Ovary (tissue), 9 donors: ENCODE results near the gene KCNK2. TPM values are rescaled to one million over a fixed set of nuclear protein-coding genes. Genes with fewer than 3 reads are reported as not detected.

Experiments used
- DNase-seq, 5 donors: peaks; one replicate each; pipeline ENCODE4 v3.0.0-alpha.2; 2019 to 2020
- H3K27ac ChIP-seq, 2 donors: fragments of 200-600 bp; one replicate each; pipeline versions ENCODE4 v1.5.1 to v1.8.0; 2019 to 2022
- H3K27me3 ChIP-seq: fragments of 200-600 bp; one replicate; pipeline ENCODE4 v1.8.0; 2022
- H3K36me3 ChIP-seq: fragments of 200-600 bp; sonication (generic); one replicate; pipeline ENCODE4 v1.5.1; 2019
- H3K4me1 ChIP-seq: one replicate; pipeline ENCODE4 v1.8.1; 2013; ENCODE audit warnings: mild to moderate bottlenecking, moderate library complexity; ENCODE audit not compliant: insufficient read depth
- H3K4me3 ChIP-seq: fragments of 200-600 bp; sonication (generic); one replicate; pipeline ENCODE4 v1.5.1; 2017
- H3K9me3 ChIP-seq, 2 donors: fragments of 200-600 bp in 1 of 2; sonication (generic) in 1 of 2; one replicate each; pipeline versions ENCODE4 v1.5.1 to v1.8.1; 2013 to 2019; ENCODE audit warnings: mild to moderate bottlenecking in 1 of 2, moderate library complexity in 1 of 2
- EP300 ChIP-seq: sonication (generic); formaldehyde crosslinking; IDR thresholded peaks from one replicate; pipeline ENCODE4 v1.6.1; 2017; ENCODE audit warnings: antibody characterized with exemption
- POLR2A ChIP-seq: fragments of 450-650 bp; IDR thresholded peaks from one replicate; pipeline ENCODE4 v1.6.1; 2017; ENCODE audit warnings: antibody characterized with exemption, mild to moderate bottlenecking, moderate library complexity
- WGBS, 3 donors: extraction: QIAGEN DNeasy Blood & Tissue Kit in 1 of 3; methylation state at CpG; one replicate each; pipeline versions ENCODE4 v1.1.5 to v1.1.7; 2013 to 2017; 5-methylcytosine and 5-hydroxymethylcytosine counted together
- intact Hi-C, 4 donors: fragments of 100-400 bp; cut with DNase I; formaldehyde crosslinking; loops; one replicate each; pipeline versions ENCODE4 v1.11.0 to v1.15.1; 2022 to 2023
- polyA plus RNA-seq, 2 donors: library from polyadenylated mRNA; stranded (reverse); fragments of 200-250 nt in 1 of 2; fragments of 350-450 nt in 1 of 2; fragmentation: Illumina TruSeq in 1 of 2; extraction: RNeasy Lipid Tissue Mini Kit (QIAGEN cat#74804) in 1 of 2; gene quantifications; one replicate each; pipeline ENCODE4 v1.2.3, GENCODE V29; 2013 to 2014
- total RNA-seq, 7 donors: library from RNA; depleted of rRNA in 2 of 7; stranded (reverse); fragments of >200 nt in 2 of 7; fragmentation: NEBNext Ultra II Directional in 3 of 7; extraction: Animal tissue kit (Norgen Biotek cat#: 25700) in 3 of 7; gene quantifications; one replicate each; pipeline versions ENCODE4 v1.1.0 to v1.2.4, GENCODE V29; 2016 to 2023
- TF ChIP-seq, protein P1 (sequence below), 3 donors: fragments of 450-650 bp in 2 of 3; fragments of 200-600 bp in 1 of 3; IDR thresholded peaks; one replicate each; pipeline versions ENCODE4 v1.5.1 to v1.8.0; 2016 to 2022; ENCODE audit warnings: antibody characterized with exemption in 3 of 3, mild to moderate bottlenecking in 1 of 3
- donor health status: DM: no; HTN: no; CAD: no; lungs with moderate emphysema.
- donor health status: DM: no; HTN: no; CAD: no.
- donor health status: Bipolar disorder and iron deficiency.
- donor health status: DM: yes; HTN: yes; CAD: no.
- donor health status: DM: no; HTN: no; CAD: no.
- donor health status: DM: yes; HTN: yes; CAD: no.

The KCNK2 gene
- total and polyA plus RNA-seq, 9 donors: 0.36 to 13.0 (median 1.6) TPM

DNA sequence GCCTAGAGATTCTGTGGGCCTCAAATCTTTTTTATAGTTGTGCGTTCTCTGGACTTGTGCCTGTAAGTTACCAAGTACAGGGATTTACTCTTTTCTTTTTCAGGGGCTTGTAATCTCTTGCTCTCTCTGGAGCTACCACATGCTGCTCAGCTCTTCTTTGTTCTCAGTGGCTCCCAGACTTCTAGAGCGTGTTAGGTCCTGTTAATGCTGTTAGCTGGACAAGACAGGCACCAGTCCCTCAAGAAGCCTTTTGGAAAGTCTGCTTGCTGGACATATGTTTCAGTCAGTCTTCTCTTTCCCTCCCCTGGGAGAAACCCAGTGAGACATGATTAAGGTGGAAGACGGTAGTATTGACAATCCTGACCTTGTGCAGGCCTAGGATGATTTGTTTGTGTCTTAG lies 29.4 kb downstream of the KCNK2 start:
- intact Hi-C loops: no loop called here
- WGBS, 3 donors: 70 to 82% (median 71%) methylated on average over 3 of the region's 3 CpGs
- H3K27me3 ChIP-seq: no peaks in the 10 kb centered on the region
- H3K9me3 ChIP-seq: no peaks in the 10 kb centered on the region
- no peak overlapping the region for H3K4me3 ChIP-seq
- no peak overlapping the region for H3K27ac ChIP-seq
- DNase-seq: no peak
- H3K4me1 ChIP-seq: no peaks in the 10 kb centered on the region
- no peak for TF ChIP-seq EP300
- no peak for TF ChIP-seq POLR2A
- TF ChIP-seq, protein P1, sequence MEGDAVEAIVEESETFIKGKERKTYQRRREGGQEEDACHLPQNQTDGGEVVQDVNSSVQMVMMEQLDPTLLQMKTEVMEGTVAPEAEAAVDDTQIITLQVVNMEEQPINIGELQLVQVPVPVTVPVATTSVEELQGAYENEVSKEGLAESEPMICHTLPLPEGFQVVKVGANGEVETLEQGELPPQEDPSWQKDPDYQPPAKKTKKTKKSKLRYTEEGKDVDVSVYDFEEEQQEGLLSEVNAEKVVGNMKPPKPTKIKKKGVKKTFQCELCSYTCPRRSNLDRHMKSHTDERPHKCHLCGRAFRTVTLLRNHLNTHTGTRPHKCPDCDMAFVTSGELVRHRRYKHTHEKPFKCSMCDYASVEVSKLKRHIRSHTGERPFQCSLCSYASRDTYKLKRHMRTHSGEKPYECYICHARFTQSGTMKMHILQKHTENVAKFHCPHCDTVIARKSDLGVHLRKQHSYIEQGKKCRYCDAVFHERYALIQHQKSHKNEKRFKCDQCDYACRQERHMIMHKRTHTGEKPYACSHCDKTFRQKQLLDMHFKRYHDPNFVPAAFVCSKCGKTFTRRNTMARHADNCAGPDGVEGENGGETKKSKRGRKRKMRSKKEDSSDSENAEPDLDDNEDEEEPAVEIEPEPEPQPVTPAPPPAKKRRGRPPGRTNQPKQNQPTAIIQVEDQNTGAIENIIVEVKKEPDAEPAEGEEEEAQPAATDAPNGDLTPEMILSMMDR (IDR thresholded peaks at IDR 0.05): no peak
- no peaks in the 10 kb centered on the region for H3K36me3 ChIP-seq

DNA sequence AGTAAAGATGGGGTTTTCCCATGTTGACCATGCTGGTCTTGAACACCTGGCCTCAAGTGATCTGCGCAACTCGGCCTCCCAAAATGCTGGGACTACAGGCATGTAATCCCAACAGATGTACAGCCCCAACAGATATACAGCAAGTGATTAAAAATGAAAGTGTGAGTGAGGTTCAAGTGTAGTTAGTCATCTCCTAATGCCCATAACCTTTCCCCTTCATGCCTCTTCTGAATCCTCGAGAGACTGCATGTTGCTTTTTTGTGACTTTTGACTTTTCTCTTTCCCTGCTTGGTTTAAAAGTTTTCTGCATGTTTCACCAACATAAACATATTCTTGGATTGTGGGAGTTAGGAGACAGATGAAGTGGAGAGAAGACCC lies 31.2 kb downstream of the KCNK2 start:
- H3K4me3 ChIP-seq: no peak overlapping the region
- no peaks in the 10 kb centered on the region for H3K4me1 ChIP-seq
- TF ChIP-seq, protein P1 (IDR thresholded peaks at IDR 0.05): no peak
- TF ChIP-seq POLR2A: no peak
- TF ChIP-seq EP300: no peak
- intact Hi-C loops: no loop called here
- DNase-seq: no peak
- no peaks in the 10 kb centered on the region for H3K27me3 ChIP-seq
- H3K36me3 ChIP-seq: no peaks in the 10 kb centered on the region
- WGBS, 3 donors: 77 to 87% (median 78%) methylated on average over 3 of the region's 3 CpGs
- no peaks in the 10 kb centered on the region for H3K9me3 ChIP-seq
- H3K27ac ChIP-seq: no peak overlapping the region

- no peaks in the 10 kb centered on the region for H3K4me1 ChIP-seq
- H3K9me3 ChIP-seq: no peaks in the 10 kb centered on the region
- H3K27ac ChIP-seq: no peak overlapping the region
- DNase-seq: no peak
- 74 to 80% (median 76%) methylated on average over 2 of the region's 2 CpGs for WGBS, 3 donors
- H3K4me3 ChIP-seq: no peak overlapping the region
- no peaks in the 10 kb centered on the region for H3K27me3 ChIP-seq
- TF ChIP-seq, protein P1 (IDR thresholded peaks at IDR 0.05): no peak
- TF ChIP-seq POLR2A: no peak
- TF ChIP-seq EP300: no peak
- H3K36me3 ChIP-seq: no peaks in the 10 kb centered on the region
- intact Hi-C loops: no loop called here
Observed at GRCh38 chr1:215114154-215114933, 31.8 kb downstream of the KCNK2 start.

DNA sequence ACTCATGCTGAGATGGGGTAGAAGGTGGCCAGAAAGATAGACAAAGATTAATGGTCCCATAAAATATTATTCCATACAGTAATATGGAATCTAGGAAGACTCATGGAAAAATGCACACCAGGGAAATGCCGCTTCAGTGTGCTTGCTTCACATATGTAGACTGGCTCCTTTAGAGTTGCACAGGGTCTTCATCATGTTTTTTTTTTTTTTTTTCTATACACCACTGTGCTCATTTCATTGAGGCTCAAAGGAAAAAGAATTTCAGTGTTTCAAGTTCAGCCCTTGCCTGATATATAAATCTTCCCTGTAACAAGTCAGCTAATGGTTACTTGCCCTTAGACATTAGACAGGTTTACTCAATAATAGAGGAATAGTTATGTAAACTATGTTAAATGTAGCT lies 33.2 kb downstream of the KCNK2 start:
- H3K4me3 ChIP-seq: no peak overlapping the region
- H3K27ac ChIP-seq: no peak overlapping the region
- TF ChIP-seq EP300: no peak
- H3K36me3 ChIP-seq: no peaks in the 10 kb centered on the region
- H3K27me3 ChIP-seq: no peaks in the 10 kb centered on the region
- H3K9me3 ChIP-seq: no peaks in the 10 kb centered on the region
- no peak for DNase-seq
- intact Hi-C loops: no loop called here
- WGBS, 3 donors: 93 to 100% (median 98%) methylated on average over 1 of the region's 1 CpG
- no peaks in the 10 kb centered on the region for H3K4me1 ChIP-seq

DNA sequence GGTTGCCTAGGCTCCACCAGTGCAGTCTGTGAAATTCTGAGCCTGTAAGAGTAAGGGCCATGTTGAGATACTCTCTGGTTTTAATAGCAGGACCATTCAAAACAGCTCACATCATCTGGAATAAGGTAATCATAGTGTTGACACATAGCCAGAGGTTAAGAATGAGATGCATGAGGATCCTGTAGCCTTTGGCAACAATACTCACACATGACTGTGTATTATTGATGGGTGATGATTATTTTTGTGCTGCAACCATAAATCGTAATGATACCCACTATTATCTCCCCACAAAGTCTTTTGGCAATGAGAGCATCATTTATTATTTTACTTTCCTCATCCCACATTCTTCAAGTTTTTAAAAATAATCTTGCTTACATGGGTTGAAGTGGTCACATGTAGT lies 35.5 kb downstream of the KCNK2 start:
- Histone ChIP-seq H3K9me3 (no peaks in the 10 kb centered on the region), H3K4me1 (no peaks in the 10 kb centered on the region), H3K36me3 (no peaks in the 10 kb centered on the region), H3K27ac (no peak overlapping the region), H3K27me3 (no peaks in the 10 kb centered on the region), H3K4me3 (no peak overlapping the region)
- 14 to 31% (median 14%) methylated on average over 1 of the region's 1 CpG for WGBS, 3 donors
- no peak for DNase-seq
- TF ChIP-seq EP300 (no peak), POLR2A (no peak)
- TF ChIP-seq, protein P1 (IDR thresholded peaks at IDR 0.05): no peak
- intact Hi-C loops: no loop called here
